ENCODE measurements around the gene FOXA1.

DNA sequence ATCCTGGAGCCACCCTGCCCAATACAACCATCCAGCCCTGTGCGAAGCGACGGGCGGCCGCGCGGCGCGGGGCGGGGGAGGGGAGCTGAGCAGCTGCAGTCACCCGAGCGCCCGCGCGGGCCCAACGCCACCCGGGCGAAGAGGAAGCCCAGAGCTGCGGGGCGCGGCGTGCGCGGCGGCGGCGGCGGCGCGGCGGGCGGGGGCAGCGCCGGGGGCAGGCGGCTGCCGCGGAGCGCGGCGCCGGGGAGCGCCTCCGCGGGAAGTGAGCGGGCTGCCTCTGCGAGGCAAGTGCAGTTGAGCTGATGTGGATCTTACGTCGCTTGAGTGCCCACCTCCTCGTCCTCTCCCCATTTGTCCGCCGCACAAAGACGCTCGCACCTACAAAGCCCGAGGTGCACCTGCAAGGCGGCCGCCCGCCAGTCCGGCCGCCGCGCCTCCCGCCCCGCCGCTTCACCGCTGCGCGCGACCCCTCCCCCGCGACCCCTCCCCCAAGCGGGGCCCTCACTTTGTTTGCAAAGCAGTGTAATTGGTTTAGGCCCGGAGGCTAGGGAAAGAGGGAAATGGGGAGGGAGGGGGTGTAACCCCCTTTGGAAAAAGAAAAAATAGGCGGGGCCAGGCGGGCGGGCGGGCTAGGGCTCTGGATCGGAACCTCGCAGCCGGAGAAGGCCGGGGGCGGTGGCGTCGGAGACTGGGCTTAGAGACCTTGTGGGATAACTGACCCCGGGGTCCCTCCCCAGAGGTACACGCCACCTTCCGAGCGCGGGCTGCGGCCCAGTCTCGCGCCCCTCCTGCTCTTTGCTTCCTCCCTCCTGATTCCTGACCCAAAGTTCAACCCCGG is at the start of gene FOXA1, which contains the start of gene TTC6:
- TF ChIP-seq POLR2A (IDR thresholded peaks at IDR 0.05): peak in 2 of 4 donors; percentile 8 to 33
- TF ChIP-seq, protein P1, sequence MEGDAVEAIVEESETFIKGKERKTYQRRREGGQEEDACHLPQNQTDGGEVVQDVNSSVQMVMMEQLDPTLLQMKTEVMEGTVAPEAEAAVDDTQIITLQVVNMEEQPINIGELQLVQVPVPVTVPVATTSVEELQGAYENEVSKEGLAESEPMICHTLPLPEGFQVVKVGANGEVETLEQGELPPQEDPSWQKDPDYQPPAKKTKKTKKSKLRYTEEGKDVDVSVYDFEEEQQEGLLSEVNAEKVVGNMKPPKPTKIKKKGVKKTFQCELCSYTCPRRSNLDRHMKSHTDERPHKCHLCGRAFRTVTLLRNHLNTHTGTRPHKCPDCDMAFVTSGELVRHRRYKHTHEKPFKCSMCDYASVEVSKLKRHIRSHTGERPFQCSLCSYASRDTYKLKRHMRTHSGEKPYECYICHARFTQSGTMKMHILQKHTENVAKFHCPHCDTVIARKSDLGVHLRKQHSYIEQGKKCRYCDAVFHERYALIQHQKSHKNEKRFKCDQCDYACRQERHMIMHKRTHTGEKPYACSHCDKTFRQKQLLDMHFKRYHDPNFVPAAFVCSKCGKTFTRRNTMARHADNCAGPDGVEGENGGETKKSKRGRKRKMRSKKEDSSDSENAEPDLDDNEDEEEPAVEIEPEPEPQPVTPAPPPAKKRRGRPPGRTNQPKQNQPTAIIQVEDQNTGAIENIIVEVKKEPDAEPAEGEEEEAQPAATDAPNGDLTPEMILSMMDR (IDR thresholded peaks at IDR 0.05): no peak
